ENCODE measurements around the gene PANK4.
A peak's percentile ranks its signal among the peaks of the same experiment; 100 is the strongest.

Gene PANK4

DNA sequence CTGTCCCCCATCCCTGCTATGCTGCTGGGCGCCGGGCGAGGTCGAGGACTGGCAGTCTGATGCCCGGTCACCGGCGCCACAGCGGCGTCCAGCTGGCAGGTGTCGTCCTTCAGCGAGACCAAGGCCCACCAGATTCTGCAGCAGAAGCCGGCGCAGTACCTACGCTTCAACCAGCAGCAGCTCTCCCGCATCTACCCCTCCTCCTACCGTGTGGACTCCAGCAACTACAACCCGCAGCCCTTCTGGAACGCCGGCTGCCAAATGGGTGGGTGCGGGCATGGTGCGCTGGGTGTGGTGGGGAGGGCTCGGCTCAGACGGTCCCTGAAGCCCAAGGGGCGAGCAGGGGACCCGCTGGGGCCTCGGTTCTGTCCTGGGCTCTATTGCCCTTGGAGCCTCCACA, 29.6 kb downstream of the PANK4 start:
- Mint-ChIP-seq H3K4me1 (no peaks in the 10 kb centered on the region), H3K9me3 (no peaks in the 10 kb centered on the region), H3K27ac (no peak overlapping the region), H3K27me3 (ENCODE audit: low read depth) (peaks cover 4% of the 10 kb centered on the region), H3K4me3 (no peak overlapping the region), H3K36me3 (ENCODE audit: low read depth) (no peaks in the 10 kb centered on the region)
- TF ChIP-seq, protein P1, sequence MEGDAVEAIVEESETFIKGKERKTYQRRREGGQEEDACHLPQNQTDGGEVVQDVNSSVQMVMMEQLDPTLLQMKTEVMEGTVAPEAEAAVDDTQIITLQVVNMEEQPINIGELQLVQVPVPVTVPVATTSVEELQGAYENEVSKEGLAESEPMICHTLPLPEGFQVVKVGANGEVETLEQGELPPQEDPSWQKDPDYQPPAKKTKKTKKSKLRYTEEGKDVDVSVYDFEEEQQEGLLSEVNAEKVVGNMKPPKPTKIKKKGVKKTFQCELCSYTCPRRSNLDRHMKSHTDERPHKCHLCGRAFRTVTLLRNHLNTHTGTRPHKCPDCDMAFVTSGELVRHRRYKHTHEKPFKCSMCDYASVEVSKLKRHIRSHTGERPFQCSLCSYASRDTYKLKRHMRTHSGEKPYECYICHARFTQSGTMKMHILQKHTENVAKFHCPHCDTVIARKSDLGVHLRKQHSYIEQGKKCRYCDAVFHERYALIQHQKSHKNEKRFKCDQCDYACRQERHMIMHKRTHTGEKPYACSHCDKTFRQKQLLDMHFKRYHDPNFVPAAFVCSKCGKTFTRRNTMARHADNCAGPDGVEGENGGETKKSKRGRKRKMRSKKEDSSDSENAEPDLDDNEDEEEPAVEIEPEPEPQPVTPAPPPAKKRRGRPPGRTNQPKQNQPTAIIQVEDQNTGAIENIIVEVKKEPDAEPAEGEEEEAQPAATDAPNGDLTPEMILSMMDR (IDR thresholded peaks at IDR 0.05; ENCODE audit: unreplicated experiment in 3 of 3), result no peak

DNA sequence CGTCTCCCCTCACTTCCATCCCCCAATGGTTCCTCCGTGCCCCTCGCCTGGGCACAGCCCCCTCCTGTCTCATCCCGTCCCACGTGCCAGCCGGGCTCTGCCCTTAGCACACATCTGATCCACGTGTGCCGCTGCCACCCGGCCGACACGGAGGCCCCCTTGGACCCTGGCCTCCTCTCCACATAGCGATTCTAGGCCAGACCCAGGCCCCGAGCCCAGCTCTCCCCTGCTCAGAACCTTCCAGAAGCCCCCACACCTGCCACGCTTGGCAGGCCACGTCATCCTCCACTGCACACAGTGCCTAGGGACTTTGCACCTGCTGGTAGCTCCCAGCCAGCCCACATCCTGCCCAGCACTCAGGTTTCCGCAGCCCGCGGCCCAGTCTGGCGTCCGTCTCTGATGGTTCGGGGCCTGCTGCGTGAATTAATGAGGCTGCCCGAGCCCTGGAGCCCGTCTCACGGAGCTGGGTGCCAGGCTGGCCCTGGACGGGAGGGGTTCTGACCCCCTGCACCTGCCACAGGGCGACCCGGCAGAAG, 30.2 kb downstream of the PANK4 start:
- no peaks in the 10 kb centered on the region for H3K4me1 Mint-ChIP-seq
- no peak overlapping the region for H3K27ac Mint-ChIP-seq
- H3K4me3 Mint-ChIP-seq, result no peak overlapping the region
- peaks cover 4% of the 10 kb centered on the region for H3K27me3 Mint-ChIP-seq (ENCODE audit: low read depth)
- no peaks in the 10 kb centered on the region for H3K9me3 Mint-ChIP-seq
- TF ChIP-seq, protein P1 (IDR thresholded peaks at IDR 0.05; ENCODE audit: unreplicated experiment in 3 of 3), result no peak
- H3K36me3 Mint-ChIP-seq (ENCODE audit: low read depth), result no peaks in the 10 kb centered on the region

DNA sequence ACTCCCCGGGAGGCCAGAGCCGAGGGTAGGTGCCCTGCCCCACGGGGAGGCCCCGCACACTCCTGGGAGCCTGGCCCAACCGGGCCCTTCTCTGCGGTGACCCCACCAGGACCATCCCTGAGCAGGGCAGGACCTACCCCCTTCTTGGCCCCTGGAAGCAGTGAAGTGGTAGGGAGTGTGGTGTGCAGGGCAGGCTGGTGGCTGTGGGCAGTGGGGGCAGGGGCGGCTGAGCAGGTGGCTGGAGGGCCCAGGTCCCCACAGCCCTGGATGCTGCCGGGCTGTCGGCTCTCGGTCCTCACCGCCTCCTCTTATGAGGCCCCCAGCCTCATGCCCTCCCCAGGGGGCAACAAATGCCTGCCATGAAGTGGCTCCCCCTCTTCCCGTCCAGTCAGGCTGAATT, 30.9 kb downstream of the PANK4 start:
- H3K4me3 Mint-ChIP-seq, result no peak overlapping the region
- TF ChIP-seq, protein P1 (IDR thresholded peaks at IDR 0.05; ENCODE audit: unreplicated experiment in 3 of 3), result no peak
- no peaks in the 10 kb centered on the region for H3K36me3 Mint-ChIP-seq (ENCODE audit: low read depth)
- peaks cover 4% of the 10 kb centered on the region for H3K27me3 Mint-ChIP-seq (ENCODE audit: low read depth)
- H3K27ac Mint-ChIP-seq, result no peak overlapping the region
- H3K4me1 Mint-ChIP-seq, result no peaks in the 10 kb centered on the region
- no peaks in the 10 kb centered on the region for H3K9me3 Mint-ChIP-seq

DNA sequence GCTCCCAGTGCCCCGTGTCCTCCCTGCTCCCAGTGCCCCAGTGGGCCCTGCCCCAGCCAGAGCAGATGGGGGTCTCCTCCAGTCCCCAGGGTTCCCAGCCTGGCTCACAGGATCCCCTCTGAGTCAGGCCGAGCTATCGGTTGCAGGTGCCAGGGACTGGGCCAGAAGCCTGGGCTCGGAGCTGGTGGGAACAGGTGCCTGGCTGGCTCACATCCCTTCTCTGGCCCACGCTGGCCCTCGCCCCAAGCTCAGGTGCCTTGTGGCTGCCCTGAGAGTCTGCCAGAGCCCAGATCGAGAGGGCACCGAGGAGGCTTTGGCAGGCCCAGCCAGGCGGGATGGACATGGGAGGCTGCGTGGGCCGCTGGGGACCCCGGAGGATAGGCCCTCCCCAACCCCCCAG, 31.4 kb downstream of the PANK4 start:
- Mint-ChIP-seq H3K4me3 (no peak overlapping the region), H3K4me1 (no peaks in the 10 kb centered on the region), H3K9me3 (no peaks in the 10 kb centered on the region), H3K27me3 (ENCODE audit: low read depth) (peaks cover 4% of the 10 kb centered on the region), H3K27ac (no peak overlapping the region), H3K36me3 (ENCODE audit: low read depth) (no peaks in the 10 kb centered on the region)
- TF ChIP-seq, protein P1 (IDR thresholded peaks at IDR 0.05; ENCODE audit: unreplicated experiment in 3 of 3), result no peak

DNA sequence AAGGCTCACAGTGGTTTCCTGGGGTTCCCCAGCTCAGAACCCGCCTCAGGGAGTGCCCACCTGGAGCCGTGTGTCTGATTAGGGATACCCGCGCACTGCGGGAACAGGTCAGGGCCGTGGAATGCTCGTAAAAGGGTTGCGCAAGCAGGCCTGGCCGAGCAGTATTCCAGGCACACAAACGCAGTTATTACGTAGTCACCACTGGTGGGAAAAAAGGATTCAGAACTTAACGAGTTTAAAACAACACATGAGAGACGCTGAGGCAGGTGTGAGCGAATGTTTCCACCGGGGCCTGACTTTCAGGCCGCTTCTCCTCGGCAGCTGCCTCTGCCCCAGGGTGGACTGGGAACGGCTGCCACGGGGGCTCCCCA, 32.1 kb downstream of the PANK4 start:
- H3K27me3 Mint-ChIP-seq (ENCODE audit: low read depth), result peaks cover 4% of the 10 kb centered on the region
- no peaks in the 10 kb centered on the region for H3K9me3 Mint-ChIP-seq
- H3K36me3 Mint-ChIP-seq (ENCODE audit: low read depth), result no peaks in the 10 kb centered on the region
- TF ChIP-seq, protein P1 (IDR thresholded peaks at IDR 0.05; ENCODE audit: unreplicated experiment in 3 of 3), result no peak
- no peak overlapping the region for H3K4me3 Mint-ChIP-seq
- no peaks in the 10 kb centered on the region for H3K4me1 Mint-ChIP-seq
- H3K27ac Mint-ChIP-seq, result peak overlapping the region in 1 of 3 experiments; percentile 32

DNA sequence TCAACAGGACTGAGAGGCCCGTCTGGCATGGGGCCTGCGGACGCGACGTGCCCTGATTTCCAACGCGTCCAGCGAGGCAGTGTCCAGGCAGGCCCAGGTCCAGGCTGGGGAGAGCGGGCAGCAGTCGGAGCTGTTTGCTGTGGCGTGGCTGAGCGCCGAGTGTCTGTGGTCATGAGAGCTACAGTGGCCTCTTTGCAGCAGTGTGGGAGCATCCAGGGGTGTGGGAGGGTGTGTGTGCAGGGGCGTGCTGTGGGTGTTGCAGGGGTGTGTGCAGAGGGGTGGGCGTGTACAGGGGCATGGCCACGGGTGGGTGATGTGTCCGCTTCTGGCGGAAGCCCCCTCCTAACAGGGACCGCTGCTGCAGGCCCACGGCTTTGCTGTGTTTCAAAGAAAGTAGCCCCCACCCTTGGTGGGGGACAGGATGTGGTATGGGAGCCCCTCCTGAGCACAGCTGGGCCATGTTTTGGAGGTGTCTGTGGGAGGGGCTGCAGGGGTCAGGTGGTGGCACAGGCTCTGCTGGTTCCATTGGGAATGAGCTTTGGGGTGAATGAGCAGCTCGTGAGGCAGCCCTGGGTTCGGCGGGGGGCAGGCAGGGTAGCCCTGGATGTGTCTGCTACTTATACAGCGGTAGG, 32.6 kb downstream of the PANK4 start:
- Mint-ChIP-seq H3K27me3 (ENCODE audit: low read depth) (peaks cover 4% of the 10 kb centered on the region), H3K9me3 (peaks cover 4% of the 10 kb centered on the region), H3K27ac (peak overlapping the region in 1 of 3 experiments; percentile 32), H3K36me3 (ENCODE audit: low read depth) (no peaks in the 10 kb centered on the region), H3K4me1 (no peaks in the 10 kb centered on the region), H3K4me3 (no peak overlapping the region)
- TF ChIP-seq, protein P1 (IDR thresholded peaks at IDR 0.05; ENCODE audit: unreplicated experiment in 3 of 3), result no peak
